B cell (primary cell): ENCODE results near the gene CABLES2. TPM values are rescaled to one million over a fixed set of nuclear protein-coding genes. Genes with fewer than 3 reads are reported as not detected.
"Not testable (repeated sequence)": the region's sequence is repeated elsewhere in the genome, so short reads cannot be mapped to it uniquely, and the experiment has no call there.

Experiments used
- ATAC-seq: fragments of 200-7000 bp; cut with Tn5 transposase; one replicate; pipeline ENCODE4 v1.10.0; 2021; ENCODE audit warnings: low read depth, mild to moderate bottlenecking, moderate number of reproducible peaks, moderate library complexity
- CTCF ChIA-PET: fragments of 350-600 bp; sonication (Branson Sonifier 250); formaldehyde crosslinking; loops from one replicate; lab custom pipeline; 2021; ENCODE audit warnings: antibody characterized with exemption, inconsistent platforms; lab: Charles Lee
- POLR2A ChIA-PET: fragments of 350-600 bp; sonication (Branson Sonifier 250); formaldehyde crosslinking; loops from one replicate; lab custom pipeline; 2021; ENCODE audit warnings: antibody characterized with exemption; lab: Charles Lee
- DNase-seq: peaks from one replicate; pipeline ENCODE4 v3.0.0; 2013
- H2AFZ ChIP-seq: 2 replicates; pipeline ENCODE4 v1.6.1; 2012; ENCODE audit warnings: mild to moderate bottlenecking, low read depth, low read length; ENCODE audit not compliant: insufficient read depth, poor library complexity, severe bottlenecking
- H3K27ac ChIP-seq, 2 donors: 1 replicate in 1 of 2; 2 replicates in 1 of 2; pipeline ENCODE4 v1.5.1; 2012 to 2013; ENCODE audit warnings: low read length in 2 of 2, mild to moderate bottlenecking in 2 of 2, moderate library complexity in 1 of 2
- H3K27me3 ChIP-seq, 4 experiments: fragments of 200-600 bp in 1 of 4; sonication (generic) in 1 of 4; replicated peaks in 1 of 4; 1 replicate in 2 of 4; 2 replicates in 2 of 4; pipeline versions ENCODE4 v1.6.1 to v1.7.0; 2013 to 2016; ENCODE audit warnings: low read length in 3 of 4, mild to moderate bottlenecking in 2 of 4, mixed read lengths in 1 of 4, moderate library complexity in 1 of 4; ENCODE audit not compliant: insufficient read depth in 4 of 4, control insufficient read depth in 3 of 4; ENCODE audit errors: control extremely low read depth in 1 of 4
- H3K36me3 ChIP-seq, 2 experiments: replicated peaks in 1 of 2; 1 replicate in 1 of 2; 2 replicates in 1 of 2; pipeline versions ENCODE4 v1.6.1 to v1.7.1; 2013; ENCODE audit warnings: low read length in 1 of 2; ENCODE audit not compliant: insufficient read depth in 2 of 2, control insufficient read depth in 1 of 2; ENCODE audit errors: control extremely low read depth in 1 of 2, extremely low read depth in 1 of 2
- H3K4me1 ChIP-seq, 2 donors: fragments of 200-600 bp in 1 of 2; sonication (generic) in 1 of 2; 1 replicate in 1 of 2; 2 replicates in 1 of 2; pipeline versions ENCODE4 v1.5.1 to v1.6.1; 2013 to 2017; ENCODE audit warnings: low read length in 2 of 2; ENCODE audit not compliant: control insufficient read depth in 2 of 2, insufficient read depth in 2 of 2
- H3K4me2 ChIP-seq: replicated peaks from 2 replicates; pipeline ENCODE3; 2012; ENCODE audit warnings: mild to moderate bottlenecking, low read depth, low read length; ENCODE audit not compliant: poor library complexity, severe bottlenecking
- H3K4me3 ChIP-seq, 5 experiments: fragments of 200-600 bp in 1 of 5; sonication (generic) in 1 of 5; 1 replicate in 3 of 5; 2 replicates in 2 of 5; pipeline versions ENCODE4 v1.5.1 to v1.7.0; 2011 to 2016; ENCODE audit warnings: low read length in 4 of 5, mild to moderate bottlenecking in 4 of 5, low read depth in 2 of 5, control low read depth in 1 of 5, moderate library complexity in 1 of 5; ENCODE audit not compliant: insufficient read depth in 1 of 5; ENCODE audit errors: control extremely low read depth in 1 of 5, extremely low read depth in 1 of 5
- H3K79me2 ChIP-seq: fragments of 200-600 bp; sonication (generic); one replicate; pipeline ENCODE4 v1.6.0; 2016; ENCODE audit warnings: low read length; ENCODE audit not compliant: control insufficient read depth, insufficient read depth
- H3K9ac ChIP-seq: fragments of 200-600 bp; sonication (generic); 2 replicates; pipeline ENCODE4 v1.6.1; 2017; ENCODE audit warnings: mild to moderate bottlenecking, low read length, moderate library complexity
- H3K9me3 ChIP-seq, 3 donors: one replicate each; pipeline versions ENCODE4 v1.6.1 to v1.7.1; 2013; ENCODE audit warnings: low read length in 2 of 3; ENCODE audit not compliant: control insufficient read depth in 2 of 3, insufficient read depth in 1 of 3; ENCODE audit errors: control extremely low read depth in 1 of 3
- H4K20me1 ChIP-seq: 2 replicates; pipeline ENCODE4 v1.6.0; 2012; ENCODE audit warnings: mild to moderate bottlenecking, low read length; ENCODE audit not compliant: insufficient read depth, control insufficient read depth, poor library complexity, severe bottlenecking
- H3K27ac Mint-ChIP-seq: one replicate; pipeline ENCODE4 v1.8.0; 2021; ENCODE audit warnings: mixed read lengths
- H3K27me3 Mint-ChIP-seq: one replicate; pipeline ENCODE4 v1.8.0; 2021; ENCODE audit warnings: mixed read lengths
- H3K4me1 Mint-ChIP-seq: one replicate; pipeline ENCODE4 v1.8.0; 2021; ENCODE audit warnings: mixed read lengths
- H3K4me3 Mint-ChIP-seq: one replicate; pipeline ENCODE4 v1.8.0; 2021; ENCODE audit warnings: mixed read lengths
- H3K9me3 Mint-ChIP-seq: one replicate; pipeline ENCODE4 v1.8.0; 2022; ENCODE audit warnings: mixed read lengths; ENCODE audit not compliant: insufficient read depth
- CTCF ChIP-seq: fragments of 200-600 bp; IDR thresholded peaks from one replicate; pipeline ENCODE4 v1.8.0; 2022; ENCODE audit warnings: antibody characterized with exemption, mild to moderate bottlenecking
- EZH2 ChIP-seq: IDR thresholded peaks from 2 replicates; pipeline ENCODE4 v1.6.1; 2012; ENCODE audit warnings: borderline replicate concordance, low read depth, mild to moderate bottlenecking, moderate library complexity, low read length; ENCODE audit not compliant: insufficient read depth, poor library complexity, severe bottlenecking
- WGBS: methylation state at CpG from one replicate; pipeline ENCODE4 v1.1.5; 2013; ENCODE audit warnings: missing lambda C conversion rate; ENCODE audit not compliant: insufficient coverage; 5-methylcytosine and 5-hydroxymethylcytosine counted together
- intact Hi-C: fragments of 100-400 bp; cut with micrococcal nuclease; formaldehyde crosslinking; loops from one replicate; pipeline ENCODE4 v1.10.0; 2022
- polyA plus RNA-seq: library from polyadenylated mRNA; depleted of rRNA; stranded (reverse); fragments of >200 nt; gene quantifications from 2 replicates; pipeline ENCODE4 v1.2.3, GENCODE V29; 2012
- total RNA-seq, 2 donors: library from RNA; stranded (reverse); fragments of 120-200 nt in 1 of 2; gene quantifications; 1 replicate in 1 of 2; 2 replicates in 1 of 2; pipeline versions ENCODE4 v1.2.3 to v1.2.4, GENCODE V29; 2013 to 2022

CABLES2 gene
- total and polyA plus RNA-seq, 2 donors (not counting 1 experiment from before 2014, with no cell fraction given) = 4.8 to 8.2 TPM

- WGBS = 83% methylated on average over 28 of the region's 28 CpGs
- ChIA-PET CTCF (interaction anchor here (0.6 kb wide), 1 partner anchor 28 kb away, joined by 4 read pairs; no protein-coding TSS in a partner anchor), POLR2A (no interaction called here)
- intact Hi-C loops = no loop called here
- Histone ChIP-seq H4K20me1 (no peaks in the 10 kb centered on the region), H2AFZ (no peak within 1 kb of the TSS), H3K79me2 (no peaks in the 10 kb centered on the region), H3K27me3 (no peaks in the 10 kb centered on the region), H3K4me1 (no peaks in the 10 kb centered on the region), H3K27ac (no peak within 1 kb of the TSS), H3K4me2 (no peak within 1 kb of the TSS), H3K36me3 (no peaks in the 10 kb centered on the region), H3K9ac (no peak within 1 kb of the TSS), H3K4me3 (no peak within 1 kb of the TSS), H3K9me3 (peaks cover 0 to 7% (median 0%) of the 10 kb centered on the region in 3 donors)
- DNase-seq (no peak), ATAC-seq (no peak)
- Mint-ChIP-seq H3K27ac (no peak within 1 kb of the TSS), H3K4me1 (no peaks in the 10 kb centered on the region), H3K27me3 (peaks cover 18% of the 10 kb centered on the region), H3K9me3 (no peaks in the 10 kb centered on the region), H3K4me3 (no peak within 1 kb of the TSS)
- TF ChIP-seq EZH2 (no peak), CTCF (no peak)
Measured at GRCh38 chr20:62427172-62428001, 20.3 kb upstream of the CABLES2 start, which contains the start of gene RBBP8NL. Gene RBBP8NL (minus strand): TSS chr20:62427539. CDS start chr20:62419647, 7,892 bp downstream.

GRCh38 chr20:62426699-62427131 is 19.6 kb upstream of the CABLES2 start:
- Histone ChIP-seq H3K9ac (no peak overlapping the region), H3K27me3 (no peaks in the 10 kb centered on the region), H3K27ac (no peak overlapping the region), H3K4me2 (no peak overlapping the region), H3K4me1 (no peaks in the 10 kb centered on the region), H3K9me3 (peaks cover 0 to 8% (median 0%) of the 10 kb centered on the region in 3 donors), H3K4me3 (no peak overlapping the region), H2AFZ (no peak overlapping the region), H3K36me3 (no peaks in the 10 kb centered on the region), H4K20me1 (no peaks in the 10 kb centered on the region), H3K79me2 (no peaks in the 10 kb centered on the region)
- POLR2A ChIA-PET = no interaction called here
- Mint-ChIP-seq H3K4me1 (no peaks in the 10 kb centered on the region), H3K9me3 (no peaks in the 10 kb centered on the region), H3K27me3 (peaks cover 18% of the 10 kb centered on the region), H3K4me3 (no peak overlapping the region), H3K27ac (no peak overlapping the region)
- DNase-seq (no peak), ATAC-seq (no peak)
- no peak for TF ChIP-seq CTCF
- TF ChIP-seq EZH2 = no peak
- CTCF ChIA-PET = no interaction called here
- intact Hi-C loops = no loop called here
- 83% methylated on average over 22 of the region's 22 CpGs for WGBS

GRCh38 chr20:62426059-62426348 is 18.9 kb upstream of the CABLES2 start:
- H3K4me3 ChIP-seq, H3K4me3 Mint-ChIP-seq, H3K27ac Mint-ChIP-seq, H3K27me3 ChIP-seq, H3K4me2 ChIP-seq, H3K27ac ChIP-seq, ATAC-seq, H3K4me1 ChIP-seq, H3K9ac ChIP-seq, H3K4me1 Mint-ChIP-seq, intact Hi-C loops, H3K9me3 Mint-ChIP-seq, H3K79me2 ChIP-seq, H4K20me1 ChIP-seq, CTCF ChIA-PET, POLR2A ChIA-PET, H3K36me3 ChIP-seq, DNase-seq, H2AFZ ChIP-seq: not testable (repeated sequence)
- peaks cover 13% of the 10 kb centered on the region for H3K27me3 Mint-ChIP-seq
- 100% methylated on average over 4 of the region's 4 CpGs for WGBS
- H3K9me3 ChIP-seq = peaks cover 0 to 15% (median 0%) of the 10 kb centered on the region in 3 donors
